K562 (cell line): Measurements from ENCODE around the gene DHX35. TPM values are rescaled to one million over a fixed set of nuclear protein-coding genes. Genes with fewer than 3 reads are reported as not detected.

Experiments used
- ATAC-seq: fragments of 200-7000 bp; cut with Tn5 transposase; 3 replicates; pipeline ENCODE4 v1.9.1; 2020; ENCODE audit warnings: moderate library complexity
- BruUV-seq: library from RNA; stranded (reverse); fragments of 400-500 nt; replicated peaks from 2 replicates; lab custom pipeline; 2021; lab: Mats Ljungman, UMichigan
- CTCF ChIA-PET: fragments of 300-600 bp; formaldehyde crosslinking; extraction: SDS; loops from one replicate; lab custom pipeline; 2021; ENCODE audit warnings: low intra/inter-chr PET ratio; lab: Yijun Ruan, JAX
- POLR2A ChIA-PET: fragments of 300-600, 350-650 bp; sonication (Branson Sonifier 250); formaldehyde crosslinking; extraction: SDS; loops from one replicate; lab custom pipeline; 2021; ENCODE audit warnings: antibody characterized with exemption, inconsistent platforms; lab: Yijun Ruan, JAX
- DNase-seq, 4 experiments: peaks; one replicate each; pipeline versions ENCODE4 v3.0.0 to v3.0.0-alpha.2; 2011 to 2018; ENCODE audit warnings: low spot score in 3 of 4, mixed read lengths in 3 of 4; ENCODE audit errors: extremely low read depth in 1 of 4
- FAIRE-seq: peaks from 2 replicates; lab custom pipeline; 2011; peaks lifted over from hg19 to GRCh38; lab: Jason Lieb, UNC
- H2AFZ ChIP-seq: 2 replicates; pipeline ENCODE4 v1.6.0; 2011; ENCODE audit warnings: low read depth, low read length, control low read depth, inconsistent platforms
- H3K27ac ChIP-seq: fragments of 200-600 bp; 3 replicates; pipeline ENCODE4 v1.8.0; 2011; ENCODE audit warnings: low read depth, mild to moderate bottlenecking, control low read depth, inconsistent platforms, low read length, moderate library complexity, mixed read lengths; ENCODE audit errors: extremely low read depth
- H3K27me3 ChIP-seq, 2 experiments: fragments of 300-600 bp in 1 of 2; 2 replicates in 1 of 2; 3 replicates in 1 of 2; pipeline versions ENCODE4 v1.6.0 to v1.8.0; 2011; ENCODE audit warnings: inconsistent platforms in 2 of 2, low read length in 2 of 2, mild to moderate bottlenecking in 1 of 2, mixed read lengths in 1 of 2, moderate library complexity in 1 of 2; ENCODE audit not compliant: control insufficient read depth in 2 of 2, insufficient read depth in 2 of 2
- H3K36me3 ChIP-seq: fragments of 300-600 bp; 3 replicates; pipeline ENCODE4 v1.8.0; 2011; ENCODE audit warnings: mild to moderate bottlenecking, low read length, inconsistent platforms; ENCODE audit not compliant: control insufficient read depth, insufficient read depth
- H3K4me1 ChIP-seq, 2 experiments: fragments of 200-600 bp in 1 of 2; replicated peaks in 1 of 2; 2 replicates in 1 of 2; 3 replicates in 1 of 2; pipeline versions ENCODE4 v1.5.1 to v1.8.0; 2011; ENCODE audit warnings: inconsistent platforms in 2 of 2, low read length in 2 of 2, mild to moderate bottlenecking in 1 of 2, mixed read lengths in 1 of 2, moderate library complexity in 1 of 2; ENCODE audit not compliant: control insufficient read depth in 2 of 2, insufficient read depth in 2 of 2
- H3K4me2 ChIP-seq: 2 replicates; pipeline ENCODE4 v1.6.1; 2011; ENCODE audit warnings: low read length, control low read depth, inconsistent platforms, mixed read lengths; ENCODE audit not compliant: insufficient read depth
- H3K4me3 ChIP-seq: fragments of 200-600 bp; sonication (generic), shearing (Covaris generic); 2 replicates; pipeline ENCODE4 v1.5.1; 2016; ENCODE audit warnings: control low read depth, inconsistent platforms
- H3K79me2 ChIP-seq: fragments of 200-600 bp; 3 replicates; pipeline ENCODE4 v1.8.0; 2011; ENCODE audit warnings: low read length, inconsistent platforms; ENCODE audit not compliant: control insufficient read depth, insufficient read depth
- H3K9ac ChIP-seq, 2 experiments: 2 replicates each; pipeline versions ENCODE4 v1.6.0 to v1.6.1; 2011; ENCODE audit warnings: low read depth in 2 of 2, low read length in 2 of 2, control low read depth in 1 of 2, inconsistent platforms in 1 of 2, mild to moderate bottlenecking in 1 of 2, mixed read lengths in 1 of 2; ENCODE audit not compliant: insufficient read depth in 1 of 2
- H3K9me1 ChIP-seq: one replicate; pipeline ENCODE4 v1.6.0; 2011; ENCODE audit warnings: inconsistent platforms, mild to moderate bottlenecking, low read length, moderate library complexity; ENCODE audit not compliant: control insufficient read depth, insufficient read depth
- H3K9me3 ChIP-seq: replicated peaks from 2 replicates; pipeline ENCODE4 v1.5.1; 2011; ENCODE audit warnings: low read depth, low read length, inconsistent platforms; ENCODE audit not compliant: control insufficient read depth, insufficient read depth
- H4K20me1 ChIP-seq: replicated peaks from 2 replicates; pipeline ENCODE4 v1.6.1; 2011; ENCODE audit warnings: low read length, inconsistent platforms, mixed read lengths; ENCODE audit not compliant: control insufficient read depth, insufficient read depth
- EHMT2 ChIP-seq: fragments of 450-650 bp; IDR thresholded peaks from 2 replicates; pipeline ENCODE4 v1.6.1; 2018; ENCODE audit warnings: antibody characterized with exemption
- FOSL1 ChIP-seq: fragments of 200-800 bp; sonication (Bioruptor generic); conservative IDR thresholded peaks from 2 replicates; pipeline ENCODE4 v1.6.1; 2016; ENCODE audit warnings: missing genetic modification characterization, missing compliant biosample characterization
- GTF2B ChIP-seq: IDR thresholded peaks from 2 replicates; pipeline ENCODE4 v1.6.1; 2011; ENCODE audit not compliant: insufficient read length; ENCODE audit errors: extremely low read depth
- HDAC6 ChIP-seq: IDR thresholded peaks from 2 replicates; pipeline ENCODE4 v1.6.1; 2012; ENCODE audit warnings: low read depth, mild to moderate bottlenecking, control low read depth, inconsistent platforms, low read length, moderate library complexity
- MAFG ChIP-seq: fragments of 450-650 bp; conservative IDR thresholded peaks from 2 replicates; pipeline ENCODE4 v1.6.1; 2016; ENCODE audit warnings: missing genetic modification characterization, missing compliant biosample characterization
- MITF ChIP-seq: IDR thresholded peaks from 2 replicates; pipeline ENCODE4 v1.6.1; 2014; ENCODE audit warnings: antibody characterized with exemption
- NFYB ChIP-seq: IDR thresholded peaks from 2 replicates; pipeline ENCODE4 v1.6.1; 2011; ENCODE audit warnings: mild to moderate bottlenecking, moderate library complexity; ENCODE audit not compliant: insufficient read length; ENCODE audit errors: extremely low read depth
- PCBP2 ChIP-seq: fragments of 200-400 bp; formaldehyde crosslinking; IDR thresholded peaks from 2 replicates; pipeline ENCODE4 v1.6.1; 2018; ENCODE audit warnings: low read length, low read depth, mild to moderate bottlenecking, moderate library complexity; ENCODE audit not compliant: poor library complexity, severe bottlenecking
- SMAD4 ChIP-seq: fragments of 250-450 bp; sonication (Bioruptor Pico); conservative IDR thresholded peaks from 2 replicates; pipeline ENCODE4 v1.8.0; 2021; ENCODE audit warnings: inconsistent platforms, mild to moderate bottlenecking, moderate library complexity
- TCF7L2 ChIP-seq: fragments of 150-350 bp; IDR thresholded peaks from 2 replicates; pipeline ENCODE4 v1.6.1; 2016; ENCODE audit warnings: low read depth, mild to moderate bottlenecking, low read length, moderate library complexity
- ZBTB7A ChIP-seq: IDR thresholded peaks from 2 replicates; pipeline ENCODE4 v1.6.1; 2011; ENCODE audit warnings: low read depth, mild to moderate bottlenecking, low read length, moderate library complexity, borderline replicate concordance; ENCODE audit not compliant: control insufficient read depth
- ZKSCAN3 ChIP-seq: fragments of 250-450 bp; sonication (Bioruptor Pico); IDR thresholded peaks from 2 replicates; pipeline ENCODE4 v1.4.0; 2020
- ZNF143 ChIP-seq: sonication (generic); formaldehyde crosslinking; IDR thresholded peaks from 2 replicates; pipeline ENCODE4 v1.9.0; 2022; ENCODE audit warnings: mild to moderate bottlenecking, missing genetic modification reagents
- ZNF408 ChIP-seq: fragments of 250-450 bp; sonication (Bioruptor Pico); IDR thresholded peaks from 2 replicates; pipeline ENCODE4 v1.4.0; 2020; ENCODE audit warnings: low read depth, mild to moderate bottlenecking, moderate library complexity
- ZNF41 ChIP-seq: fragments of 250-450 bp; sonication (Bioruptor Pico); conservative IDR thresholded peaks from 2 replicates; pipeline ENCODE4 v1.4.0; 2020; ENCODE audit warnings: mild to moderate bottlenecking
- ZNF583 ChIP-seq: fragments of 250-450 bp; sonication (Bioruptor Pico); IDR thresholded peaks from 2 replicates; pipeline ENCODE4 v1.4.0; 2020
- WGBS: fragments of 100-300 bp; shearing (Covaris generic); methylation state at CpG from one replicate; pipeline ENCODE4 v1.1.6; 2016; ENCODE audit warnings: low coverage, mixed read lengths; ENCODE audit not compliant: insufficient coverage; ENCODE audit errors: missing lambda C conversion rate; 5-methylcytosine and 5-hydroxymethylcytosine counted together
- in situ Hi-C: fragments of 300-500 bp; cut with MboI; formaldehyde crosslinking; loops from 4 replicates; pipeline ENCODE4 v1.15.0; 2018; ENCODE audit warnings: inconsistent platforms, mixed read lengths
- intact Hi-C: fragments of 100-400 bp; cut with micrococcal nuclease; formaldehyde crosslinking; loops from 2 replicates; pipeline ENCODE4 v1.14.2; 2022
- polyA plus RNA-seq, 8 experiments: library from polyadenylated mRNA; depleted of rRNA in 4 of 8; stranded (reverse) in 5 of 8; unstranded in 3 of 8; fragments of >200 nt; fragmentation: Nextera tagmentation in 2 of 8; fragmentation: Illumina TruSeq in 1 of 8; extraction: Ambion mirVana in 2 of 8; extraction: Trizol in 1 of 8; gene quantifications; 2 replicates each; pipeline versions ENCODE4 v1.2.1 to v1.2.3, GENCODE V29; 2011 to 2014; ENCODE audit warnings: inconsistent platforms in 1 of 8, missing spikeins in 1 of 8
- total RNA-seq, 7 experiments: library from RNA; depleted of rRNA in 6 of 7; stranded (reverse); fragments of >200 nt in 6 of 7; fragmentation: Illumina TruSeq in 2 of 7; extraction: Trizol in 2 of 7; gene quantifications; 2 replicates each; pipeline versions ENCODE4 v1.2.1 to v1.2.3, GENCODE V29; 2011 to 2021; ENCODE audit warnings: low replicate concordance in 1 of 7

The DHX35 gene
- total and polyA plus RNA-seq, 9 of the 15 experiments (the other 6 are each of a cell fraction or from before 2014, with no cell fraction given) = 6.5 to 25.6 (median 16.9) TPM

GRCh38 chr20:39010496-39010895, 48.4 kb downstream of the DHX35 start (continued):
- TF ChIP-seq ZNF143 (CRISPR knock-in tag) (no peak), ZNF408 (CRISPR knock-in tag) (no peak)

GRCh38 chr20:39013662-39014109, 51.5 kb downstream of the DHX35 start:
- in situ Hi-C loops = no loop called here
- TF ChIP-seq MAFG (no peak), FOSL1 (tag) (no peak), ZKSCAN3 (CRISPR knock-in tag) (no peak), PCBP2 (no peak), SMAD4 (CRISPR knock-in tag) (no peak), EHMT2 (no peak), HDAC6 (no peak), ZNF408 (CRISPR knock-in tag) (no peak), ZBTB7A (no peak), NFYB (no peak), ZNF583 (no peak), GTF2B (no peak), MITF (no peak), TCF7L2 (no peak), ZNF41 (no peak)
- peaks cover 83% of the 10 kb centered on the region for H3K36me3 ChIP-seq
- no peak overlapping the region for H3K27ac ChIP-seq
- BruUV-seq = no TSS peak
- H3K4me1 ChIP-seq = no peaks in the 10 kb centered on the region
- no peaks in the 10 kb centered on the region for H3K27me3 ChIP-seq
- no peak overlapping the region for H2AFZ ChIP-seq
- ChIA-PET POLR2A (interaction anchor here (0.6 to 1.2 kb wide), 3 partner anchors 18 to 208 kb away, joined by 3 read pairs; partner anchors contain the start of gene PPP1R16B), CTCF (no interaction called here)
- FAIRE-seq (no peak), ATAC-seq (no peak), DNase-seq (no peak)
- no peak overlapping the region for H3K4me2 ChIP-seq
- WGBS = 79% methylated on average over 2 of the region's 2 CpGs
- H3K4me3 ChIP-seq = no peak overlapping the region
- H4K20me1 ChIP-seq = no peaks in the 10 kb centered on the region
- H3K79me2 ChIP-seq = no peaks in the 10 kb centered on the region
- no peak overlapping the region for H3K9ac ChIP-seq
- intact Hi-C loops = no loop called here
- H3K9me1 ChIP-seq = no peaks in the 10 kb centered on the region
- H3K9me3 ChIP-seq = no peaks in the 10 kb centered on the region
